ENCODE data around the gene GRIA4.

GRIA4 gene

GRCh38 chr11:105639527-105639926, 29.7 kb downstream of the GRIA4 start:
- DNase-seq (ENCODE audit: low spot score): no peak

GRCh38 chr11:105641433-105641832, 31.6 kb downstream of the GRIA4 start:
- DNase-seq (ENCODE audit: low spot score): no peak

DNA sequence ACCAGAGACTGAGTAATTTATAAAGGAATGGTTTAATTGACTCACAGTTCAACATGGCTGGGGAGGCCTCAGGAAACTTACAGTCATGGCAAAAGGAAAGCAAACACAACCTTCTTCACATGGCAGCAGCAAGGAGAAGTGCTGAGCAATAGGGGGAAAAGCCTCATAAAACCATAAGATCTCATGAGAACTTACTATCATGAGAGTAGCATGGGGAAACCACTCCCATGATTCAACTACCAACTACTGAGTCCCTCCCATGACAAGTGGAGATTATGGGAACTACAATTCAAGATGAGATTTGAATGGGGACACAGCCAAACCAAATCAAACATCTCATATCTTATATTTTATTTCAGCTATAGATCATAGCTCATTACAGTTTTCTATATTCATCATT, 33.0 kb downstream of the GRIA4 start:
- DNase-seq (ENCODE audit: low spot score): no peak

GRCh38 chr11:105644839-105645573, 35.1 kb downstream of the GRIA4 start:
- DNase-seq (ENCODE audit: low spot score): no peak

DNA sequence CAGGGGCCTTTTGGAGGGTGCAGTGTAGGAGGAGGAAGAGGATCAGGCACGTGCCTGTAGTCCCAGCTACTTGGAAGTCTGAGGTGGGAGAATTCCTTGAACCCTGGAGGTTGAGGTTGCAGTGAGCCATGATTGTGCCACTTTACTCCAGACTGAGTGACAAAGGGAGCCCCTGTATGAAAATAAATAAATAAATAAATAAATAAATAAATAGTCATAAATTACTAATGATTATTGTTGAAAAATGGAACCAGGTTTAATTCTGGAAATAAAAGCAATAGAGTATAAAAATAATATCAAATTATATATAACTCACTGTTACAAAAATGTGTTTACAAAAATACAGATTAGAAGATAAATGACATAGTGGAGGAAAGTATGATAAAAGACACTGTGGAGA, 37.9 kb downstream of the GRIA4 start:
- no peak for DNase-seq (ENCODE audit: low spot score)

GRCh38 chr11:105648762-105649161, 38.9 kb downstream of the GRIA4 start:
- DNase-seq (ENCODE audit: low spot score): no peak

DNA sequence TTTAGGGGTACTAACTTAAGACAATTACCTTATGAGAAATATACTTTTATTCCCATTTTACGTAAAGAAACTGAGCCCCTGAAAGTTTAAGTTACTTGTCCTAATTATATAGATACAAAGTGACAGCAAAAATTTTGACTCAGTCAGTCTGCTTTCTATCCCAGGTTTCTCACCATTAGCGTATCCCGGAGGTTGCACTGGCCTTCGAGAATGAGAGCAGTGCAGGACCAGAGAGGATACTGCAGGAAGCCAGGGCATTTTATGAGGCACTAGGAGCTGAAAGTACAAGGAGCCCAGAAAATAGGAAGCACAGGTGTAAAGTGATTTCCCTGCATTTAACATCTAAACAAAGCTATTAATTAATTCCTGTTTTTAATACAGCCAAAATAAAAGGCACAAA, 55.4 kb downstream of the GRIA4 start:
- no peak for DNase-seq (ENCODE audit: low spot score)

DNA sequence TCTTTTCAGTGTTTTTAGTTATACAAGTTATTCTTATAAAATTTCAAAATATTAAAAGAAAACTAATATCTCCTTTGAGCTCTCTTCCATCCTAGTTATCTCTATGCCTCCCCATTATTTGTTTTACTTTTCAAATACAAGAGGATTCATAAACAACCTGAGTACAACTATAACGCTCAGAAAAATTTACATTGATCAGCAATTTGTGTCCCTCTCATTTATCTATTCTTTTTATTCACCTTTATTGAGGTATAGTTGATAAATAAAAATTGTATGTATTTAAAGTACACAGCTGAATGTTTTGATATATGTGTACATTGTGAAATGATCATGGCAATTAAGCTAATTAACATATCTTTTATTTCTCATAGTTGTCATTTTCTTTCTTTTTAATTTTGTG, 57.6 kb downstream of the GRIA4 start:
- no peak for DNase-seq (ENCODE audit: low spot score)

DNA sequence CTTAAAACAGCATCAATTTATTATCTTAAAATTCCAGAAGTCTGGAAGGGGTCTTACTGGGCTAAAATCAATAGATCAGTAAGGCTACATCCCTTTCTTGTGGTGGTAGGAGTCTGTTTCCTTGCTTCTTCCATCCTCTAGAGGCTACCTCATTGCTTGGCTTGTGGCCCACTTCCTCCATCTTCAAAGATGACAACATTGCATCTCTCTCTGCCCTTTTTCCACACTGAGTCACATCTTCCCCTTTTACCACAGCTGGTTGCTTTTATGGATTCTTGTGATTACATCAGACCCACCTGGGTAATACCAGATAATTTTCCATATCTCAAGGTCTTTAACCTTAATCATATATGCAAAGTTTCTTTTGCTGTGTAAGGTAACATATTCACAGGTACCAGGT, 60.9 kb downstream of the GRIA4 start:
- no peak for DNase-seq (ENCODE audit: low spot score)

- peak; percentile 38 for DNase-seq (ENCODE audit: low spot score)
Observed at GRCh38 chr11:105673089-105673488, 63.2 kb downstream of the GRIA4 start.

DNA sequence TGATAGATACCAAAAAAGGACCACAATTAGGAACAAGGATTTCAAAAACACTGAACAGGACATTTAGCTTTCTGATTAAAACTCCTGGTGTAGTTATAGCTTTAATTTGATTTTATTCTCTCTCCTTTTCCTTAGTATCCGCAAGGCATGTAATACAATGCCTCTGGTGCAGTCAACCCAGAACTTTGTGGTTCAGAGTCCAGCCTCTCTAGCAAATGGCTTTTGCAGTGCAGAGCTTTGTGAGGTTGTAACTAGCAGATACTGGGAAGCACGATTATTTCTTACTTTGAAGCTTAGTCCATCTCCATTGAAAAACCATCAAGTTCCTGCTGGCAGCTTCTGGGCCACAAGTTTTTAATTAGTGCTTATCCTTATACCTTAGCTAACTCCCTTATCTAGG, 79.8 kb downstream of the GRIA4 start:
- no peak for DNase-seq (ENCODE audit: low spot score)

DNA sequence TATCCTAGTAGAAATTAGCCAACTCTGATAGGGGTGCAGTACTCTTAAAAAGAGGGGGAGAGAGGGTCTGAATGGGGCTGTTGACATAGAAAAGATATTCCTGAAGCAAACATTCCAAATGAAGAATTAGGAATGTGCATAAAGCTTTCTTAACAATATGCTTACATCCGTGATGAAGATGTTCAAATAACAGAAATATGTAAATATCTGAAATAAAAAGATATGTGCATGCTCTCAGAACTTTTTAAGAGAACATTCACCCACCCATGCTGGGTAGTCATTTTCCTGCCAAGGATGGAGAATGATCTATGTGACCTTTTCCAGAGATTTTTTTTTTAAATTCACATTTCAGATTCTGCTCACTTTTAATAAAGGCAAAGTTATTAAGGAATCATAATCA, 80.6 kb downstream of the GRIA4 start:
- no peak for DNase-seq (ENCODE audit: low spot score)

GRCh38 chr11:105693075-105693759, 83.3 kb downstream of the GRIA4 start:
- no peak for DNase-seq (ENCODE audit: low spot score)

- DNase-seq (ENCODE audit: low spot score): no peak
Observed at GRCh38 chr11:105696000-105696399, 86.1 kb downstream of the GRIA4 start.

GRCh38 chr11:105697291-105697690, 87.4 kb downstream of the GRIA4 start:
- no peak for DNase-seq (ENCODE audit: low spot score)

DNA sequence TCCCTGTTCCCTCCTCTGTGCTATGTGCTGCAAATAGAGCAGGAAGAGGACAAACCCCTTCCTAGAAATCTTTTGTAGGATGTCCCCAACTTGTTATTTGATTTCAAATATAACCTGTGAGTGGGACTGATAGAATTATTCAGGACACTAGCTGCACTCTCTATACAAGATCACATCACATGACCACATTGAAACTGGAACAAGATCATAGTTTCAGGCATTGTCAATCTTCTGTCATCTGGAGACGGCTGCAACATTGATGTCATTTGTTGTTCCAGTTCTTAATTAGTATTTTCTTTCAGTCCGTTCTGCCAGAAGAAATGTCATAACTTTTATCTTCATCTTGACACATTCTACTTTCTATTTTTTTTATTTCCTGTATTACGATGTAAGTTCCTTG, 89.3 kb downstream of the GRIA4 start:
- DNase-seq (ENCODE audit: low spot score): no peak

DNA sequence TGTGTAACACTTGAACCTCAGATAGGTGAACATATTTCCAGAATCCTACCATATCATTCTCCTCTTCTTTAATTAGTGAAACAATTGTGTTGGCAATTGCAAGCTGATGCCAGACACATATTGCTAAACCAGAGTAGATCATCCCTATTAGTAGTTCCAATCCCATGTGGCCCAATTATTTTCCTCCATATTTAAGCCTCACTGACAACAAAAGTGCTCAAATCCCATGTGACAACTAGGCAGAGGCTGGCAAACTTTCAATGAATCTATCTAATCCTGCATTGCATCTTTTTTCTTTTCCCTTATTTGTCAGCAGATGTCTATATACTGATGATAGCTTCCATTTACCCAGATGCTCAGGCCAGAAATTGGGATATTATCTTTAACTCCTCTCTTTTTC, 90.4 kb downstream of the GRIA4 start:
- DNase-seq (ENCODE audit: low spot score): no peak

DNA sequence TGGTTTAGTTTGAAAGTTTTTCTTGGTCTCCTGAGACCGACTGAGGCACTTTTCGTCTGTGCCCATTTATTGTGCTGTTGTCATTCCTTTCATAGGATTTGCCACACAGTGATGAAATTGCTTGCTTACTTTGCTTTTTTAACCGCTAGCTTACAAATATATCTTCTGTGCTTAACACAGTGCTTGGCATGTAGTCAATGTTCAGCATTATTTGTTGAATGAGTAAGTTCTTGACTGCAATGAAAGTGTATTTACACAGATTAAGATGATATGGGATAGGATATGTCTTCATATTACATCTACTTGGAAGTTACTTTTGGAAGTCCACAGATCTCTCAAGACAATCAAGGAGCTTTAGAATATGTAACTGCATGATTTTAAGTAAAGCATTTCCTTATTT, 91.2 kb downstream of the GRIA4 start:
- DNase-seq (ENCODE audit: low spot score): no peak

GRCh38 chr11:105705786-105706530, 96.1 kb downstream of the GRIA4 start:
- DNase-seq (ENCODE audit: low spot score): no peak

DNA sequence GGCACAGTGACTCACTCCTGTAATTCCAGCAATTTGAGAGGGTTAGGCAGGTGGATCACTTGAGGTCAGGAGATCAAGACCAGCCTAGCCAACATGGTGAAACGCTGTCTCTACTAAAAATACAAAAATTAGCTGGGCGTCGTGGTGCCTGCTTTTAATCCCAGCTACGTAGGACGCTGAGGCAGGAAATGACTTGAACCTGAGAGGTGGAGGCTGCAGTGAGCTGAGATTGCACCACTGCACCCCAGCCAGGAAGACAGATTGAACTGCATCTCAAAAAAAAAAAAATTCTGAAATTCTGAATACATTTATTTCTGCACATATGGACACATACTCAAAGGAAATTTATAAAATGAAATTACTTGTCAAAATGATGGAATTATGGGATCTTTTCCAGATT, 103.2 kb downstream of the GRIA4 start:
- DNase-seq (ENCODE audit: low spot score): no peak

DNA sequence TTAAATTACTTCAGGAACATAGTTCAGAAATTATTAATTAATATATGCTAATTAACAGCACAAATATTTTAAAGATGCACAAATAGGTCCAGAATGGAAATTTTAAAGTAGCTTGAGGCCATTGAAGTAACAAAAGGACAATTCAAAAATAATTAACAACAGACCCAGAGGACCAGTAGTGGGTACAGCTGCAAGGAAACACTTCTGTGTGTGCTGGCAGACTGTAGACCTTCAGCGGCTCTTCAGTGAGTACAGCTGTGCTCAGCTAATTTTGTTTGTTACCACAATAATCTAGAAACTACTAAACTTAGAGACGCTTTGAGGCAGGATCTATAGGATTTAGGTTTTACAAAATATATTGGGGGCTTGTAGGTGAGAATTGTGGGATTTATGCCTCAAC, 103.8 kb downstream of the GRIA4 start:
- DNase-seq (ENCODE audit: low spot score): no peak

GRCh38 chr11:105718641-105719040, 108.8 kb downstream of the GRIA4 start:
- no peak for DNase-seq (ENCODE audit: low spot score)

Measured in kidney capillary endothelial cell (primary cell).